ENCODE results near the gene SLC25A44. TPM values are rescaled to one million over a fixed set of nuclear protein-coding genes. Genes with fewer than 3 reads are reported as not detected.

The SLC25A44 gene
- total RNA-seq, 2 experiments from 2014 or later = 11.6 to 13.0 TPM

DNA sequence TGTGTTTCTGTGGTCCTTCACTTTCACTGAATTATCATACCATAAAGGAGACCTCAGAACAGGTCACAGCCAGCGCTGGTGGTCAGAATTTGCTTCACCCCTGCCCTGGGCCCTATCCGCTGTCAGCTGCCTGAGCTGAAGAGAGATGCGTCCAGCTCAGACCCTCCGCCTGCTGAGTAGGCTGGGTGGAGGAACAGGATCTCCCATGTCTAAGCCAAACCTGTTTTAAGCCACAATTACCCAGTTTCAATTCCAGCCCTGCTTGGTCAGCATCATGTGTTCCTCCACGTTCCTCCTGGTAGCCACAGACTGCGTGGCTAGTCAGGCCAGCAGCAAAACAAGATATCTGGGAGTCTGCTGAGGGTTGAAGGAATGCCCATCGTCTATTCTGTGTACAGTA lies 34.6 kb downstream of the SLC25A44 start:
- H3K36me3 ChIP-seq (ENCODE audit: insufficient read depth, low read length) = peaks cover 37% of the 10 kb centered on the region

DNA sequence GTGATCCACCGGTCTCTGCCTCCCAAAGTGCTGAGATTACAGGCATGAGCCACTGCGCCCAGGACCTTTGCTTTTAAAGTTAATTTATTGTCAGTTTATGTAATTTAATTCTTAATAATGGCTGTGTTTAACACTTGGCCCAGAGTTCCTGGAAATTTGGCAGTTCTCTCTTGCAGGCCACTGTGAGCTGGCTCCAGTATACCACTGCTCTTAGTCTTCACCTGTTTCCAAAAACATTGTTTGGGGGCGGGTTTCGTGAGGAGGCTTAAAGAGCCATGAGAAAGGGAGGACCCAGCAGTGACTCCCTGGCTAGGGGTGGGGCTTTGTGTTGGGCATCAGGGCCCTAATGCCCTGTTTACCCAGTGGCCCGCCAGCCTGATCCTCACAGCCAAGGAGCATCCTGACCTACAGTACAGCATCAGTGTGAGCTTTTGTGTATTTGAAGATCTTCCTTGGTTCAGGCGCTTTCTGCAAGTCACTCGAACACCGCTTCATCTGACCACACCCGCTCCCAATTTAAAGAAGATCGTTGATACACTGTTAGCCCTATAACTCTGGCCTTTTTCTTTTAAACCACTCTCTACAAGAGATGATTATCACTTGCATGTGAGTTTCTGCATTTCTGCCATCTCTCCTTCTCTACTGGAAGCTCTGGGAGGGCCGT lies 36.0 kb downstream of the SLC25A44 start:
- POLR2A ChIA-PET = no interaction called here
- CTCF ChIA-PET = no interaction called here

More for the DNA sequence above, 34.6 kb downstream of the SLC25A44 start:
- peaks cover 12% of the 10 kb centered on the region for H3K4me1 Mint-ChIP-seq (ENCODE audit: low read depth)
- H3K9me3 Mint-ChIP-seq = no peaks in the 10 kb centered on the region
- no peak overlapping the region for H3K4me3 Mint-ChIP-seq
- POLR2A ChIA-PET = interaction anchor here (1.4 kb wide), 1 partner anchor 17 kb away, joined by 4 read pairs; no protein-coding TSS in a partner anchor
- no peak overlapping the region for H3K27ac ChIP-seq (ENCODE audit: low read depth in 1 of 2, low read length in 2 of 2)
- H3K36me3 Mint-ChIP-seq (ENCODE audit: low read depth) = peaks cover 52% of the 10 kb centered on the region
- intact Hi-C loops (cut with DNase I, micrococcal nuclease) = loop anchor here in 1 of 2 experiments (5.0 kb wide), 1 partner anchor 36 kb away; the partner anchor contains the start of gene SLC25A44
- no peaks in the 10 kb centered on the region for H3K27me3 ChIP-seq (ENCODE audit: control insufficient read depth in 1 of 2, insufficient read depth in 2 of 2, low read length in 2 of 2)
- H3K4me1 ChIP-seq (ENCODE audit: insufficient read depth, low read length) = peaks cover 13% of the 10 kb centered on the region
- H3K9me3 ChIP-seq (ENCODE audit: control insufficient read depth in 1 of 2, insufficient read depth in 1 of 2, low read length in 2 of 2) = no peaks in the 10 kb centered on the region
- CTCF ChIA-PET = no interaction called here
- H3K4me3 ChIP-seq (ENCODE audit: low read length) = no peak overlapping the region
- no peak for DNase-seq
- no peaks in the 10 kb centered on the region for H3K27me3 Mint-ChIP-seq
- no peak for ATAC-seq (ENCODE audit: poor library complexity)
- no peak overlapping the region for H3K27ac Mint-ChIP-seq
- TF ChIP-seq CTCF (IDR thresholded peaks at IDR 0.05) = no peak

DNA sequence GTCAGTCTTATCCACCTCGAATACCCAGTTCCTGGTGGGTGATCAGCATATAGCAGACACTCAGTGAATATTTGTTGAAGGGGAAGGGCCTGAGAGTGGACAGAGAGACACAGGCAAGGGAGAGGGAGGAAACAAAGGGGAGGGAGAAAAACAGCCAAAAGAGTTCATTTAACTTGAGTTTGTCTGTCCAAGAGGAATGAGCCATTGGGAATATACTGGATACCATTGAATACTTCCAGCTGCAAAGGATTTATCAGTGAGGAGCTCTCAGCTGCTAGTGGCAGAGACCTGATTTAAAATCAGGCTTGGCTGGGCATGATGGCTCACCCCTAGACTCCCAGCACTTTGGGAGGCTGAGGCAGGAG lies 36.6 kb downstream of the SLC25A44 start:
- TF ChIP-seq CTCF (IDR thresholded peaks at IDR 0.05) = no peak
- no peaks in the 10 kb centered on the region for H3K9me3 Mint-ChIP-seq
- ChIA-PET CTCF (no interaction called here), POLR2A (no interaction called here)
- Histone ChIP-seq H3K4me1 (ENCODE audit: insufficient read depth, low read length) (peaks cover 9% of the 10 kb centered on the region), H3K27me3 (ENCODE audit: control insufficient read depth in 1 of 2, insufficient read depth in 2 of 2, low read length in 2 of 2) (no peaks in the 10 kb centered on the region), H3K27ac (ENCODE audit: low read depth in 1 of 2, low read length in 2 of 2) (no peak overlapping the region), H3K4me3 (ENCODE audit: low read length) (no peak overlapping the region), H3K36me3 (ENCODE audit: insufficient read depth, low read length) (peaks cover 42% of the 10 kb centered on the region), H3K9me3 (ENCODE audit: control insufficient read depth in 1 of 2, insufficient read depth in 1 of 2, low read length in 2 of 2) (no peaks in the 10 kb centered on the region)
- peaks cover 6% of the 10 kb centered on the region for H3K4me1 Mint-ChIP-seq (ENCODE audit: low read depth)
- no peak overlapping the region for H3K27ac Mint-ChIP-seq
- ATAC-seq (ENCODE audit: poor library complexity) = no peak
- H3K36me3 Mint-ChIP-seq (ENCODE audit: low read depth) = peaks cover 56% of the 10 kb centered on the region
- no peak for DNase-seq
- no peak overlapping the region for H3K4me3 Mint-ChIP-seq
- H3K27me3 Mint-ChIP-seq = no peaks in the 10 kb centered on the region
- intact Hi-C loops (cut with DNase I, micrococcal nuclease) = no loop called here

More for the DNA sequence above, 36.0 kb downstream of the SLC25A44 start:
- H3K27ac Mint-ChIP-seq = no peak overlapping the region
- H3K4me3 Mint-ChIP-seq = no peak overlapping the region
- Histone ChIP-seq H3K4me3 (ENCODE audit: low read length) (no peak overlapping the region), H3K27ac (ENCODE audit: low read depth in 1 of 2, low read length in 2 of 2) (no peak overlapping the region), H3K36me3 (ENCODE audit: insufficient read depth, low read length) (peaks cover 42% of the 10 kb centered on the region), H3K27me3 (ENCODE audit: control insufficient read depth in 1 of 2, insufficient read depth in 2 of 2, low read length in 2 of 2) (no peaks in the 10 kb centered on the region), H3K9me3 (ENCODE audit: control insufficient read depth in 1 of 2, insufficient read depth in 1 of 2, low read length in 2 of 2) (no peaks in the 10 kb centered on the region), H3K4me1 (ENCODE audit: insufficient read depth, low read length) (peaks cover 13% of the 10 kb centered on the region)
- intact Hi-C loops (cut with DNase I, micrococcal nuclease) = loop anchor here in 1 of 2 experiments (5.0 kb wide), 1 partner anchor 38 kb away; the partner anchor contains the start of gene SLC25A44
- H3K27me3 Mint-ChIP-seq = no peaks in the 10 kb centered on the region
- no peak for TF ChIP-seq CTCF (IDR thresholded peaks at IDR 0.05)
- H3K36me3 Mint-ChIP-seq (ENCODE audit: low read depth) = peaks cover 59% of the 10 kb centered on the region
- no peak for DNase-seq
- peaks cover 10% of the 10 kb centered on the region for H3K4me1 Mint-ChIP-seq (ENCODE audit: low read depth)
- ATAC-seq (ENCODE audit: poor library complexity) = no peak
- no peaks in the 10 kb centered on the region for H3K9me3 Mint-ChIP-seq

Measured in CD4-positive, alpha-beta T cell (primary cell).